Endothelial cell of umbilical vein (primary cell): ENCODE results near the gene RRAS. TPM values are rescaled to one million over a fixed set of nuclear protein-coding genes. Genes with fewer than 3 reads are reported as not detected.

ENCODE experiments used
- BruUV-seq: library from RNA; stranded (reverse); fragments of 400-500 nt; replicated peaks from 2 replicates; lab custom pipeline; 2021; lab: Mats Ljungman, UMichigan
- CTCF ChIA-PET: fragments of 300-600, 350-600 bp; sonication (Branson Sonifier 250); formaldehyde crosslinking; loops from one replicate; lab custom pipeline; 2021; ENCODE audit warnings: antibody characterized with exemption, inconsistent platforms; lab: Charles Lee
- POLR2A ChIA-PET: fragments of 300-600, 350-600 bp; sonication (Branson Sonifier 250); formaldehyde crosslinking; loops from one replicate; lab custom pipeline; 2021; ENCODE audit warnings: antibody characterized with exemption, inconsistent platforms; lab: Charles Lee
- DNase-seq: peaks from one replicate; pipeline ENCODE4 v3.0.0-alpha.2; 2011; ENCODE audit warnings: low read depth, low spot score
- FAIRE-seq: peaks from 2 replicates; lab custom pipeline; 2011; peaks lifted over from hg19 to GRCh38; lab: Jason Lieb, UNC
- H2AFZ ChIP-seq: 2 replicates; pipeline ENCODE4 v1.6.0; 2012; ENCODE audit warnings: low read depth, low read length, control low read depth, inconsistent platforms
- H3K27ac ChIP-seq: 2 replicates; pipeline ENCODE4 v1.5.1; 2011; ENCODE audit warnings: low read depth, mild to moderate bottlenecking, control low read depth, low read length, moderate library complexity; ENCODE audit not compliant: insufficient read depth
- H3K27me3 ChIP-seq, 2 experiments: 2 replicates each; pipeline versions ENCODE4 v1.6.0 to v1.6.1; 2011; ENCODE audit warnings: low read length in 2 of 2, mixed read lengths in 1 of 2; ENCODE audit not compliant: control insufficient read depth in 2 of 2, insufficient read depth in 2 of 2
- H3K36me3 ChIP-seq, 2 experiments: 2 replicates in 1 of 2; 3 replicates in 1 of 2; pipeline ENCODE4 v1.5.1; 2011; ENCODE audit warnings: low read length in 2 of 2, mild to moderate bottlenecking in 1 of 2, moderate library complexity in 1 of 2; ENCODE audit not compliant: control insufficient read depth in 2 of 2, insufficient read depth in 2 of 2; ENCODE audit errors: extremely low read depth in 1 of 2
- H3K4me1 ChIP-seq: 3 replicates; pipeline ENCODE4 v1.5.1; 2011; ENCODE audit warnings: mild to moderate bottlenecking, low read length; ENCODE audit not compliant: control insufficient read depth, insufficient read depth; ENCODE audit errors: extremely low read depth
- H3K4me2 ChIP-seq: 2 replicates; pipeline ENCODE4 v1.6.1; 2011; ENCODE audit warnings: low read length, control low read depth, mixed read lengths; ENCODE audit not compliant: insufficient read depth
- H3K4me3 ChIP-seq, 3 experiments: fragments of 200-600 bp in 1 of 3; sonication (generic), shearing (Covaris generic) in 1 of 3; replicated peaks in 1 of 3; 2 replicates each; pipeline ENCODE4 v1.5.1; 2011 to 2016; ENCODE audit warnings: control low read depth in 3 of 3, low read length in 3 of 3, mild to moderate bottlenecking in 2 of 3, inconsistent platforms in 1 of 3, low read depth in 1 of 3, moderate library complexity in 1 of 3; ENCODE audit not compliant: insufficient read depth in 1 of 3
- H3K79me2 ChIP-seq: 2 replicates; pipeline ENCODE4 v1.6.0; 2012; ENCODE audit warnings: low read length, inconsistent platforms; ENCODE audit not compliant: control insufficient read depth, insufficient read depth
- H3K9ac ChIP-seq: replicated peaks from 2 replicates; pipeline ENCODE3; 2011; ENCODE audit warnings: low read length, control low read depth; ENCODE audit not compliant: insufficient read depth; ENCODE audit errors: extremely low read depth
- H3K9me1 ChIP-seq: replicated peaks from 3 replicates; pipeline ENCODE4 v1.6.0; 2011; ENCODE audit warnings: mild to moderate bottlenecking, low read length; ENCODE audit not compliant: control insufficient read depth, insufficient read depth; ENCODE audit errors: extremely low read depth
- H3K9me3 ChIP-seq: replicated peaks from 2 replicates; pipeline ENCODE4 v1.5.1; 2012; ENCODE audit warnings: low read length, inconsistent platforms; ENCODE audit not compliant: control insufficient read depth, insufficient read depth
- H4K20me1 ChIP-seq: replicated peaks from 2 replicates; pipeline ENCODE3; 2011; ENCODE audit warnings: mild to moderate bottlenecking, low read length; ENCODE audit not compliant: control insufficient read depth, insufficient read depth; ENCODE audit errors: extremely low read depth
- CTCF ChIP-seq, 2 donors: IDR thresholded peaks; 1 replicate in 1 of 2; 2 replicates in 1 of 2; pipeline ENCODE4 v1.5.1; 2011; ENCODE audit warnings: low read length in 2 of 2, mild to moderate bottlenecking in 2 of 2, moderate library complexity in 2 of 2, control low read depth in 1 of 2, inconsistent platforms in 1 of 2, low read depth in 1 of 2; ENCODE audit not compliant: insufficient read depth in 1 of 2; ENCODE audit errors: extremely low read depth in 1 of 2
- EZH2 ChIP-seq: IDR thresholded peaks from 2 replicates; pipeline ENCODE4 v1.6.1; 2012; ENCODE audit warnings: borderline replicate concordance, low read depth, mild to moderate bottlenecking, moderate library complexity, low read length, inconsistent platforms; ENCODE audit not compliant: severe bottlenecking
- FOS ChIP-seq: IDR thresholded peaks from 2 replicates; pipeline ENCODE4 v1.6.1; 2011; ENCODE audit warnings: mild to moderate bottlenecking, low read length, moderate library complexity, borderline replicate concordance; ENCODE audit not compliant: insufficient read depth
- GATA2 ChIP-seq: IDR thresholded peaks from 2 replicates; pipeline ENCODE4 v1.7.0; 2011; ENCODE audit warnings: low read depth, mild to moderate bottlenecking, moderate library complexity, mixed read lengths, low read length; ENCODE audit not compliant: insufficient read length, insufficient read depth
- JUN ChIP-seq: IDR thresholded peaks from 2 replicates; pipeline ENCODE4 v1.6.1; 2011; ENCODE audit warnings: borderline replicate concordance, low read depth; ENCODE audit not compliant: insufficient read length, insufficient read depth
- MAX ChIP-seq: IDR thresholded peaks from 2 replicates; pipeline ENCODE4 v1.6.1; 2011; ENCODE audit not compliant: insufficient read depth, insufficient read length
- MYC ChIP-seq: IDR thresholded peaks from one replicate; pipeline ENCODE4 v1.6.1; 2011; ENCODE audit warnings: mild to moderate bottlenecking, low read depth, low read length
- POLR2A ChIP-seq: IDR thresholded peaks from 2 replicates; pipeline ENCODE4 v1.6.1; 2012; ENCODE audit warnings: low read depth, mild to moderate bottlenecking, control low read depth, low read length
- POLR2AphosphoS5 ChIP-seq: IDR thresholded peaks from 2 replicates; pipeline ENCODE4 v1.6.1; 2012; ENCODE audit warnings: low read depth, mild to moderate bottlenecking, control low read depth, low read length, moderate library complexity; ENCODE audit not compliant: insufficient read depth
- dilution Hi-C: fragments of 300-500 bp; cut with MboI; formaldehyde crosslinking; loops from one replicate; pipeline ENCODE4 v1.15.0; 2019; ENCODE audit warnings: low sequenced_read_pairs; ENCODE audit not compliant: extremely low pct_ligation_motif_present
- intact Hi-C: fragments of 100-400 bp; cut with micrococcal nuclease; formaldehyde crosslinking; loops from one replicate; pipeline ENCODE4 v1.10.0; 2022
- polyA plus RNA-seq, 4 experiments: library from polyadenylated mRNA; depleted of rRNA in 3 of 4; stranded (reverse) in 3 of 4; unstranded in 1 of 4; fragments of >200 nt; gene quantifications; 2 replicates each; pipeline versions ENCODE4 v1.2.1 to v1.2.3, GENCODE V29; 2011 to 2012; ENCODE audit warnings: missing spikeins in 1 of 4
- total RNA-seq: library from RNA; stranded (reverse); gene quantifications from 2 replicates; pipeline ENCODE4 v1.2.3, GENCODE V29; 2021

Gene RRAS
- total and polyA plus RNA-seq, 2 donors (not counting 3 experiments of a cell fraction or from before 2014, with no cell fraction given), result 89.5 to 250 TPM

- H3K79me2 ChIP-seq, result peaks cover 47% of the 10 kb centered on the region
- no peaks in the 10 kb centered on the region for H3K27me3 ChIP-seq
- H4K20me1 ChIP-seq, result no peaks in the 10 kb centered on the region
- no peak overlapping the region for H2AFZ ChIP-seq
- TF ChIP-seq GATA2 (no peak), CTCF (IDR thresholded peaks at IDR 0.05; ENCODE audit: extremely low read depth in 1 of 2, insufficient read depth in 1 of 2, low read depth in 1 of 2, low read length in 2 of 2) (no peak), FOS (no peak), MYC (no peak), POLR2AphosphoS5 (no peak), POLR2A (no peak), EZH2 (no peak), MAX (no peak), JUN (no peak)
- dilution Hi-C loops (no loop called here), intact Hi-C loops (loop anchor here (5.0 kb wide), 1 partner anchor 187 kb away; the partner anchor contains the start of gene PNKP)
- H3K9me3 ChIP-seq, result no peaks in the 10 kb centered on the region
- BruUV-seq, result no TSS peak
- no peak overlapping the region for H3K4me3 ChIP-seq
- CTCF ChIA-PET, result interaction anchor here (0.6 to 1.3 kb wide), 3 partner anchors 9 to 206 kb away, joined by 3 to 4 read pairs (median 3); no protein-coding TSS in a partner anchor
- POLR2A ChIA-PET, result no interaction called here
- FAIRE-seq, result no peak
- no peak overlapping the region for H3K9ac ChIP-seq
- no peak overlapping the region for H3K27ac ChIP-seq
- no peak overlapping the region for H3K4me2 ChIP-seq
- peaks cover 7 to 18% of the 10 kb centered on the region in 2 experiments for H3K36me3 ChIP-seq
- H3K4me1 ChIP-seq, result peaks cover 23% of the 10 kb centered on the region
- DNase-seq, result no peak
- no peaks in the 10 kb centered on the region for H3K9me1 ChIP-seq
These were observed 39.9 kb upstream of the RRAS start for GRCh38 chr19:49679771-49680413.
